ENCODE results near the gene FAM193A.
"Not testable (repeated sequence)": the region's sequence is repeated elsewhere in the genome, so short reads cannot be mapped to it uniquely, and the experiment has no call there.

The FAM193A gene

DNA sequence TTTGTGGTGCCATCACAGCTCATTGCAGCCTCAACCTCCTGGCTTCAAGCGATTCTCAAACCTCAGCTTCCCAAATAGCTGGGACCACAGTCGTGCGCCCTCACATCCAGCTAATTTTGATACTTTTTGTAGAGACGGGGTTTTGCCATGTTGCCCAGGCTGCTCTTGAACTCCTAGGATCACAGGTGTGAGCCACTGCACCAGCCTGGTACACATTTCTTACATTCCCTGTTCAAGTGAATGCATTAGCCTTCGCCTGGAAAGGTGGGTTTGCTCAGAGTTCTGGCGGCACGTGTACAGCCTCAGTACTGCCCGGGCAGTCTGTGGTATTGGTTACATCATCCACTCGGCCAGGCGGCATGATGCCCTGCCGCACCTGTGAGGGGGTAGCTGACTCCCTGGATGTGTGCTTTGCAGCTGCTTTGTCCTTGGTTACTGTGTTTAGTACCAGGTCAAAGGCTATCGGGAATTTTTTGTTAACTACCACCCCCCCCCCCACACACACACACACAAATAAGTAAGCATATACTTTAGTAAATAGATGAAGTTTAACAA, 162.6 kb downstream of the FAM193A start:
- no peak for DNase-seq

DNA sequence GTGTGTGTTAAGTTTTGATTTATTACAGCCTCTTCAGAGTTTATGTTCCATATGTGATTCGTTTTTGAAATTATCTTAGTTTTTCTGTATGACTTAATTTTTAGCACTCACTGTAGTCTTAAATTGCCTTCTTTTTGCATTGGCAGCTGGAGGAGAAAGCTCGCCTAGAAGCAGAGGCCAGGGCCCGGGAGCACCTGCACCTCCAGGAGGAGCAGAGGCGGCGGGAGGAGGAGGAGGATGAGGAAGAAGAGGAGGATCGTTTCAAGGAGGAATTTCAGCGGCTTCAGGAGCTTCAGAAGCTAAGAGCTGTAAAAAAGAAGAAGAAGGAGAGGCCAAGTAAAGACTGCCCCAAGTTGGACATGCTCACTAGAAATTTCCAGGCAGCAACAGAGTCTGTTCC, 163.1 kb downstream of the FAM193A start:
- no peak for DNase-seq

DNA sequence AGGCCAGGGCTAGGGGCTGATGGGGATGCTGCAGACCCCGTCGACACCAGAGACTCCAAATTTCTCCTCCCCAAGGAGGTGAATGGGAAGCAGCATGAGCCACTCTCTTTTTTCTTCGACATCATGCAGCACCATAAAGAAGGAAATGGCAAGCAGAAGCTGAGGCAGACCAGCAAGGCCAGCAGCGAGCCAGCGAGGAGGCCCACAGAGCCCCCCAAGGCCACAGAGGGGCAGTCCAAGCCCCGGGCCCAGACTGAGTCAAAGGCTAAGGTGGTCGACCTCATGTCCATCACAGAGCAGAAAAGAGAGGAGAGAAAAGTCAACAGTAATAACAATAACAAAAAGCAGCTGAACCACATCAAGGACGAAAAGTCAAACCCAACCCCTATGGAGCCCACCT, 163.6 kb downstream of the FAM193A start:
- no peak for DNase-seq

DNA sequence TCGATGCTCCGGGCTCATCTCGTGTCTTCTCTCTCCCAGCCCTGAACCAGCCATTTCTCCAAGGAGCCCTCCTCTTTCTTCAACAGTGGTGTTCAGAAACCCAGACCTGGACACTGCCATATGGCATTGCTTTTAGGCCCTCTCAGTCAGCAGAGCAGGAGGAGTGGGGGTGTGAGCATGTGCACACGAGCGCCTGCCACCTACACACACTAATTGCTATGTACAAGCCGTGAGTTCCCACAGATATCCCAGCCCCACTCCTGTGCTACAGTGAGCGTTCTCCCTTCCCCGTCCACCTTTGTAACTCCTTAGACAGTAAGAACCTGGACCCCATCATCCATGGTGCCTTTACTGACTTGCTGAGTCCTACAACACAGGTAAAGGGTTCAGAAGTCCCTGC, 165.9 kb downstream of the FAM193A start:
- no peak for DNase-seq

DNA sequence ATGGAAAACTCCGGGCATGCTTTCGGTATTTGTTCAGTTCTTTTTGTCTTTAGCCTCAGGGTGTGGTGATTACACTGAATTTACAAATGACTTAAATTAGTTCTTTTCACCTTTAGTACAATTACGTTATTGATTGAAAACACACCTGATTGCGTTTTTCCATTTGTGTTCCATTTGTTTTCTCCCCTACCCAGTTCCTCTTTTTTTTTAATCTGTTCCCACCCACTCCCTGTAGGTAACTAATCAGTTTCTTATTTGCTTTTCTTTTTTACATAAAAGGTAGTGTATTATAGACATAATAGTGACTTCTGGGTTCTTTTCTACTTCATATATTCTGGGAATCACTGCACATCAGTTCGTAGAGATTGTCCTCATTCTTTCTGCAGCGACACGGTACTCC, 166.3 kb downstream of the FAM193A start:
- no peak for DNase-seq

DNA sequence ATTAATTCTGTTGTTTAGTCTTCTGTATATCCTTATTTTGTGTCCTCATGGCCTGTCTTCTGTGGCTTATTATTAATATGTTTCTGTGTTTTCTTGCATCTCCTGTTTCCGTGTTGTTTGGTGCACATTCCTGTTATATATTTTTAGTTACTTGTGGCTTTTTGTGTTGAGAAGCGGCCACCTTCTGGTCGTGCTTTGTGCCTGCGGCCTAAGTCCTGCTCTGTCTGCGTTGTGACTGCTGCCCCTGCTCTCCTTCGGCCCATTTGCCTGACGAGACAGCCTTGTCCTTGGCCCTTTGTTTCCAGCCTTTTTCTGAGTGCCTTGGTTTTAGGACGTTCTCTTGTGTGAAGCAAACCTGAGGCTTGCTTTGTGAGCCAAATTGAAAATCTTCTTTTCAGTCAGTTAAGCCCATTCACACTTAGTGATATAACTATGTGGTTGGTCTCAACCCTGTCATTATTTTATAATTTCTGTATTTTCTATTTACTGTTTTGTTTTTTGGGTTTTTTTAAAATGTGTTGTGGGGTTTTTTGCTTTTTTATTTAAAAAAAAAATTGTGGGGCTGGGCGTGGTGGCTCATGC, 175.9 kb downstream of the FAM193A start:
- DNase-seq, result no peak

DNA sequence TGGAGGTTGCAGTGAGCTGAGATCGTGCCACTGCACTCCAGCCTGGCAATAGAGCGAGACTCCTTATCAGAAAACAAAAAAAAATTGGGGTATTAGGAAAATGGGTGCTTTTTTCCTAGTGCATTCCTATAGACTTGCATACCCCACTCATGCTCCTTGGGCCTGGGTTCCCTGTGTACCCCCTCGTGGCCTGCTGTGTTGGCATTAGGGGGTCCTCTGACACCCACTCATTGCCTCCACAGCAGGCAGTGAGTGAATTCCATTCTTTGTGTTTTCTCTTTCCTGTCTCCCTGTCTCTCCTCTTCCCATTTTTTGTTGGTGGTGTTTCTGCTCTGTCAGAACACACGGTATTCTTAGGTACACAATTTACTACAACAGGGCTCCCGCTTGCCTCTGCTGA, 176.9 kb downstream of the FAM193A start:
- no peak for DNase-seq

DNA sequence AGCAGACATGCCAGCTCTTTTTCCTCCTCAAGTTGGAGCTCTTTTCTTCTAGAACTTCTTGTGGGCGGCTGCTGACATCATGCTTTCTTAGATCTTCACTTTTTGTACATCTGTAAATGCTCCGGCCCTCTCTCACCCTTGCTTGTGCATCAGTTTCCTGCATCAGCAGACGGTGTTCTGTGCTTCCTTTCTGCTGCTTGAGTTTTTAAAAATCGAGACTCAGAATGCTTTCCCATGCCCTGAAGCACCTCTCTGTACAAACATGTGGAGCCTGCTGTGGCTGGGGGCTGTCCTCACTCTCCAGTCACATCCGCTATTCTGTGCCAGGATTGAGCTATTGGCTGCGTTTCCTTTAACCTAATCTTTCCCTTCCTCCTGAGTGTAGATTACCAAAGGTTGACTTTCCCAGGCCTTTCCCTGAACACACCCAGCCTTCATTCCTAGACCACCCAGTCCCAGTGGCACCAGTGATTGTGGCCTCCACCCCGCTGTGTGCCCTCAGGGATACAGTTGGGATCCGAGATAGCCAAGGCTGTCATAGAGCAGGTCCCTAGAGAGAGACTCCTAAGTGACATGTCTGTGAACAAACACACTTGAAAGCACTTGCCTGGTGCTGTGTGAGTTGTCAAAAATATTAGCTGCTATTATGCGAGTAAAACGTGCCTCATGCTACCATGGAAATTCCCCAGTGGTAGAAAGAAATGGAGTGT, 177.8 kb downstream of the FAM193A start:
- peak; percentile 31 for DNase-seq

DNA sequence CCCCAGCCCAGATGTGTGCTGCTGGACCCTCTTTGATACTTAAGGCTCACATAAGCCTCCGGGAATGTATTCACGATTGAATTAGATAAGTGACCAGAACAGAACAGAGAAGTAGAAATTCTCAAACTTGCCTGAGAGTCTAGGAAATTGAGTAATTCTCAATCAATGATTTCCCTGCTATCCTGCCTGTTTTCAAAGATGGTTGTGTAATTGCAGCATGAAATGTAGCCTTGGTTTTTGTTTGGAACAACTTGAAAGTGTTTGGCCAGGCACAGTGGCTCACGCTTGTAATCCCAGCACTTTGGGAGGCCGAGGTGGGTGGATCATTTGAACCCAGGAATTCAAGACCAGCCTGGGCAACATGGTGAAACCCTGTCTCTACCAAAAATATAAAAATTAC, 178.5 kb downstream of the FAM193A start:
- DNase-seq, result no peak

DNA sequence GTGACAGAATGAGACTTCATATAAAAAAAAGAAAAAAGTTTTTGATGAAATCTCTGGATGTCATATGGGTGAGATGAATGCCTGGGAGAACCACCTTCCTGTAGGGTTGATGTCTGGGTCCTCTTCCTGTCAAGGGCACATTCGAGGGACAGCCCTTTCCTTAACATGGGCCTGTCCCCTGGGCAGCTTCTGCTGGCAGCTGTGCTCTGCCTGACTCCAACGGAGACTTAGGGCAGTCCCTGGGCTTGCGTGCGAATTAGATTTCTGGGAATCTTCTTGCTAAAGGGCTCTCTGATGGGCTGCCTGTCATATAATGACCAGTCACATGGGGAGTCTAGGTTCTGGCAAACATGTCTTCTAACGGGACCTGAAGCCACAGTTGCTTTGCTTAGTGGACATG, 179.0 kb downstream of the FAM193A start:
- no peak for DNase-seq

DNA sequence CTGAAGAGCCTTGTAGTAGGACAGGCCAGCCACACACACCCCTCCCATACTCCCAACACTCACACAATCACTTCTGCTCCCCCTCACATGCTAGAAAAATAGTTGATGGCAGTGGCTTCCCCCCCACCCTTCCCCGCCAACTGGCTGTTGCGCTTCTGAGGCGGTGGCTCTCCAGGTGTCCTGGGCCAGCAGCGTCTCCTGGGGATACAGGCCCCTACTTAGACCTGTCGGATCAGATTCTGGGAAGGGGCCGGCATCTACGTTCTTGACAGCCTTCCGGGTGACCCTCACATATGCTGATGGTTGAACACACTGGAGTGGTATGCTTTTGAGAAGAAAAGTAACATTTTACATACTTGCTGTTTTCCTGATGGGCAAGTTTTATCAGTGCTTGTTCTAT, 179.8 kb downstream of the FAM193A start:
- no peak for DNase-seq

DNA sequence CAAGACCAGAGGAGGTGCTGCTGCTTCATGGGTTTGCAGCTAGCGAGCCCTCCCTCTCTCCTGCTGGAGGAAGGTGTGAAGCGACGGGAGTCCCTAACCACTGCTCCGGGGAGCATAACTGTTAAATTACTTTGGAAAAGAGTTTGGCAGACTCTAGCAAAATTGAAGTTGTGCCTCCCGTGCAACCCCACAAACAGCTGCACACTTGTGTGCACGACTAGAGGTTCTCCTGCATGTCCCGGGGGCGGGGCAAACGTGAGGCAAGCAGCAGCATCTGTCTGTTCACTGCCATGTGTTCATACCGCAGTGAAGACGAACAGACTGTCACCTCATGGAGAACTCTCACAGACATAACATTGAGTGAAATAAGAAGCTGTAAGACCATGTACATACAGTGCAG, 185.1 kb downstream of the FAM193A start:
- DNase-seq, result no peak

DNA sequence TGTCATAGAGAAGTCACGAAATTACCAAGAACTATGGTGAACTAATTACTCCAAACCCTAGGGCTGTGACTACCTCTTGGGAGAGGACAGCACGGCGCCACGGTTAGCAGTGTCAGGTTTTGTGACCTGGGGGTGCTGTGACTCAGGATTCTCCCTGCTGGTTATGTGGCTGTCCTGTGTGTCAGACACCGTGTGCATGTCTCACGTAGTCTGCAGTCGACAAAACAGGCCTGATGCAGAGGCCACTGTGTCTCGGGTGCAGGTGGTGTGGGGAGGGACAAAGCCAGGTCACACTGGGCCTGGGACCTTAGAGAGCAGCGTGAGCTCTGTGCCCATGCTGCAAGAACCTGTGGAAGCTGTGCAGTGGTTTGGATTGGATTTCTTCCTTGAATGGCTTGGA, 185.6 kb downstream of the FAM193A start:
- DNase-seq, result no peak

DNA sequence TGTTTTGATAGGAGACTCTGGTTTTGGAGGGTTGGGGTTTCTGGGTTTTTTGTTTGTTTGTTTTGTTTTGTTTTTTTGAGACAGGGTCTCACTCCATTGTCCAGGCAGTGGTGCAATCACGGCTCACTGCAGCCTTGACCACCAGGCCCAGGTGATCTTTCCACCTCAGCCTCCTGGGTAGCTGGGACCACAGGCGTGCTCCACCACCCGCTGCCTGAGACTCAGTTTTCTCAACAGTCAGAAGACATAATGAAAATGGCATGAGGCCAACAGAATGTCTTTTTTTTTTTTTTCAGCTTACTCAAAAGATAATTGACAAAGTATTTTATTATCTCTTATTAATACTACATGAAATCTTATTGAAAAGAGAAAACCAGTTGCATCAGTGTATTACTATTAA, 187.3 kb downstream of the FAM193A start:
- no peak for DNase-seq

DNA sequence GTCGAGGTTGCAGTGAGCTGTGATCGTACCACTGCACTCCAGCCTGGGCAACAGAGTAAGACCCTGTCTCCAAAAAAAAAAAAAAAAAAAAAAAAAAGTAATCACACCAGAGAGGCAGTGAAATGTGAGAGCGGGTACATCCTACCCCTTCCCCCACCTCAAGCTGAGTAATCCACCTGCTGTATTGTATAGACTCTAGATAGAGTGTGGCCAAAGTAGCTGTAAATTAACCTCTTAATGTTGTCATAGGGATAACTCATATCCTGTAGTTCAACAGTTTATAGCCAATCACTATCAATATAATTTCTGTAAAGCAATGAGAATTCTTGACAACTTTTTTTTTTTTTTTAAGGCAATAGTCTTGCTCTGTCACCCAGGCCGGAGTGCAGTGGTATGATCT, 188.9 kb downstream of the FAM193A start:
- DNase-seq, result no peak

DNA sequence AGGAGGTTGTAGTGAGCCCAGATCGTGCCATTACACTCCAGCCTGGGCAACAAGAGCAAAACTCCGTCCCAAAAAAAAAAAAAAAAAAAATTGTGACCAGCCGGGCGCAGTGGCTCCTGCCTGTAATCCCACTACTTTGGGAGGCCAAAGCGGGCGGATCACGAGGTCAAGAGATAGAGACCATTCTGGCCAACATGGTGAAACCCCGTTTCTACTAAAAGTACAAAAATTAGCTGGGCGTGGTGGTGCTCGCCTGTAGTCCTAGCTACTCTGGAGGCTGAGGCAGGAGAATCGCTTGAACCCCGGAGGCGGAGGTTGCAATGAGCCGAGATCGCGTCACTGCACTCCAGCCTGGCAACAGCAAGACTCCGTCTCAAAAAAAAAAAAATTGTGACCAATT, 190.4 kb downstream of the FAM193A start:
- not testable (repeated sequence) for DNase-seq

DNA sequence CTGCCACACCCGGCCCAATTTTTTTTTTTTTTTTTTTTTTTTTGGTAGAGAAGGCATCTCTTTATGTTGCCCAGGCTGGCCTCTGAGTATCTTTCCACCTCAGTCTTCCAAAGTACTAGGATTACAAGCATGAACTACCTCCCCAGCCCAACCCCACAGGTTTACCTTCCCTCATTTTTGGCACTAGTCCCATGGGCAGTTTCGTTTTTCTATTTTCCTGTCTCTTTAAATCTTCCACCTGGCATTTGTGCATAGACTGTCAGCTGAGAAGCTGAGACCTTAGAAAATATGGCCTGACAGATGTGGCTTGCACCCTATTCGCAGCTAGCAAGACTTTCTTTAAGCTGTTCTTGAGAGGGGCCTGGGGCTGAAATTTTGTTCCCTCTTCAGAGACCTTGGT, 191.8 kb downstream of the FAM193A start:
- no peak for DNase-seq

DNA sequence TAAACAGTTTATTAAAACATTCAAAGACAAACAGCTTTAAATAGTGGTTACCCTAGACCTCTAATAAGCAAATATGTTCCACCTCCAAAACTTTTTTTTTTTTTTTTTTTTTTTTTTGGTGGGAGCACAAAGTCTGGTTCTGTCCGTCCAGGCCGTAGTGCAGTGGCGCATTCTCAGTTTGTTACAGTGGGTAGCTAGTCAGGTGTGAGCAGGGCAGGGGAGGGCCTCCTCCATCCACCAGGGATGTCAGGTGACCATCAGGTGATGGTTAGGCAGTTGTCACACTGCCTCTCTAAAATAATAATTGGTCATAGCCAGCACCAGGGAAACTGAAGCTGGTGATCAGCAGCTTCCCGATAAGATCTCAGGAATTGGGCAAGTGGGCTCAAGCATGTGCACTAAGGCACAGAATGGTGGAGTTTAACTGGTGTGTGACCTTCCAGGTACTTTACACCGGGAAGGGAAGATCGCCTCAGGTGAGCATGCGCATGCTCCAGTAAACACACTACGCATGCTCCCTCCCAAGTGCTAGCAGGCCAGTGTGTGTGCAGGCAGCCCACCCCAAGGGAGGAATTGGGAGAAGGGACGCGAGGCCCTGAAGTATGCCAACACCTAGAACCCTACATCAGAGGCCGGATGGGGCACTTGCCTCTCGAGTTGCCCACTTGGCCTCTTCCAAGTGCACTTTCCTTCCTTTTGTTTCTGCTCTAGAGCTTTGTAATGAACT, 192.5 kb downstream of the FAM193A start:
- DNase-seq, result no peak

DNA sequence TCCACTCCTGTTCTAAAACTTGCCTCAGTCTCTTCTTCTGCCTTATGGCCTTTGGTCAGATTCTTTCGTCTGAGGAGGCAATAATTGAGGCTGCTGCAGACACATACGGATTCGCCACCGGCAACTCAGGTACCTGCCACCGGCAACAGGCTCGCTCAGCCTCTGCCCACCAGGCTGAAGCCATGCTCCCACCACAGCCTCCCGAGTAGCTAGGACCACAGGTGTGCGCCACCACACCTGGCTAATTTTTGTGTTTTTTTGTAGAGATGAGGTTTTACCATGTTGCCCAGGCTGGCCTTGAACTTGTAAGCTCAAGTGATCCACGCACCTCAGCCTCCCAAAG, 193.1 kb downstream of the FAM193A start:
- DNase-seq, result no peak

DNA sequence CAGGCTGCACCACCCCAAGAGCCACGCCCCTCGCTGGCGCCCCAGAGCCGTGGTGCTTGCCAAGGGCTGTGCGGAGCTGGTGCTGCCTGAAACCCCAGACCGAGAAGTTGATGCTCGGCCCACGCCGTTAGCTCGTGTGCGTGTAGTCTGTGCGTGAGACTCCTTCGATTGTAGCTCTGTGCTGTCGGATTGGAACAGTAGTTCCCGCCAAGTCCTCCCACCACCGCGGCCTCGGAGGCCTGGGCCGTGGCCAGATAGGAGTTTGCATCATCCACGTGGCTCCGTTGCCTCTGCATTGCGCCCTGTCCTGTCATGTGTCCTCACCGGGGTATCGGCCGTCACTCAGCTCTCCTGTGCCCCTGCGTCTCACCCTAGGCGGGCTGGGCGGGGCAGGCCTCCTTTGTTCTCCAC, 195.5 kb downstream of the FAM193A start:
- no peak for DNase-seq

DNA sequence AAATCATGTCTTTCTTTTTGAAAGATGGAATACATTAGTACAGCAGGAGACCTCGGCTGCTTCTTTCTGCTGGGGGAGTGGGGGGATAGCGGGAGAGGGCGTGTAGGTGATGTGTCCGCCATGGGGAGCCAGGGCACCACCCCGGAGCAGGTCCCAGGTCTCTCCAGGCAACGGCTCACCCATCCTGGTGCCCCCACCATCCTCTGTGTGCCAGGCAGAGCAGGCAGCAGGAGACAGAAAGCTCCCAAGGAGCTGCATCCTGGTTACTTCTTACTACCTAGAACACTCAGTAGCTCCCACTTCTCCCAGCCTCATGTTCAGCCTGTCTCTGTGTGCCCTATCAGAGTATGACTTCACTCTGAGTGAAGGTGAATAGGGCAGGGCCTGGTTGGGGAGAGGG, 196.1 kb downstream of the FAM193A start:
- DNase-seq, result no peak

DNA sequence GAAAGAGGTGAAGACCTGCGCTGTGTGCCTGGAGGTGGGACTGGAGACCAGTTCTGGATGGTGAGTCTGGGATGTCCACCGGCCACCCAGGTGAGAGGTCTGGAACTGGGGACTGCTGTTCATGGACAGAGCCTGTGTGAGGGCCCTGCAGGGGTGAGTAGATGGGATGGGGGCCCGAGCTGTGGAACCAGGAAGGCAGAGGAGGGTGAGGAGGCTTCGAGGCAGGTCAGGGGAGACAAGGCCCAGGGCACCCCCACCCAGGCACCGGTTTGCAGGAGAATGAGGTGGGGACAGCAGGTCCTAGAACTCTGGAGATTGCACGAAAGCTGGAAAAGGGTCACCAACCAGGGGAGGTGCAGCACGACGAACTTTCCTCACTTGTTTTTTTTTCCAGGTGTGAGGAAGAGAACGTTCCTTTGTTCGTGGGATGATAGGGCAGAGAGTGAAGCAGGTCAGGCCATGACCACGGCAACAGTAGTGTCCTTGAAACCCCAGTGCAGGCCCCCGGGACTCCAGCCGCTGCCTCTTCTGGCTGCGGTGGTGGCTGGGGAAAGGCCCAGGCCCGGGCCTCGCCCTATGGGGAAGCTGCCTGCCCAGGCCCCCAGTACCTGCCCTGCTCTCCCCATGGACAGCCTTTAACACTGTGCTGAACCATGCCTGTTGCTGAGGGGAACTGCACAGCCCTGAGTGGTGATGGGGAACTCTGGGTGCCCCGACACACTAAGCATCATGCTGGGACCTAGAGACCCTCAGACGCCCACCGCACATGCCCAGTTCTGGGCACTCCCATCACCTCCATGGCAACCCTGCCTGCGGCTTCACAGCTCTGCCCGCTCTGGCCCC, 196.8 kb downstream of the FAM193A start:
- DNase-seq, result no peak

DNA sequence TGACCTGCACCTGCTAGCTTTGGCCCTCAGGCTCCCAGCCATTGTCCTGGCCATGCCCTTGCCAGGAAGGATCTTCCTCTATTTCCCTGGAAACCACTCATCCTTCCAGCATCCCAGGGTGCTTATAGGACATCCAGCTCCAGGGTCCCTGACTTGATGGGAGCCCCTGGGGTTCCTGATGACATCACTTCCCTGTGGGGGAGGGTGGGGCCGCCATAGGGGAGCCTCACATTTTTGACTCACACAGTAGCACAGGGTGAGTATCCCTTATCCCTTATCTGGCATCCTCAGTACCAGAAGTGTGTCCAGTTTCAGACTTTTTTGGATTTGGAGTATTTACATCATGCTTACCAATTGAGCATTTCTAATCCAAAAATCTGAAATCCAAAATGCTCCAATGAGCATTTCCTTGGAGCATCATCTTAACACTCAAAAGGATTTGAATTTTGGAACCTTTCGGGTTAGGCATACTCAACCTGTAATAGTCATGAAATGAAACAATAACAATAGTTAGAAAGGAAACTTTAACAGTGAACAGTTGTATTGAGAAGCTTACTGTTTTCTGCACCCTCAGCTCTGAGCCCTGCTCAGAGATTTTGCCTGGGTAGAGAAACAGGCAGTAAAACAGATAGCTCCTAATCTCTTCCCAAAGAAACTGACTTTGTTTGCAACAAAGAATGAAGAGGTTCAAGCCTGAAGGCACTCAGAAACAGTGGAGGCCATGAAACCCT, 197.6 kb downstream of the FAM193A start:
- DNase-seq, result no peak

All from DMS79 treated with DMSO at 0.1 percent for 48 hours (cell line).